CD14-positive monocyte (primary cell): ENCODE data around the gene RBM19. TPM values are rescaled to one million over a fixed set of nuclear protein-coding genes. Genes with fewer than 3 reads are reported as not detected.

Source experiments
- DNase-seq, 3 donors: peaks; one replicate each; pipeline ENCODE4 v3.0.0-alpha.2; 2011 to 2022
- H2AFZ ChIP-seq: 2 replicates; pipeline ENCODE4 v1.6.0; 2012; ENCODE audit warnings: mild to moderate bottlenecking, low read depth, low read length, inconsistent platforms; ENCODE audit not compliant: insufficient read depth, poor library complexity, severe bottlenecking
- H3K27ac ChIP-seq, 2 donors: 1 replicate in 1 of 2; 2 replicates in 1 of 2; pipeline ENCODE4 v1.5.1; 2012 to 2013; ENCODE audit warnings: low read length in 2 of 2, control low read depth in 1 of 2, inconsistent platforms in 1 of 2, low read depth in 1 of 2, mild to moderate bottlenecking in 1 of 2
- H3K27me3 ChIP-seq, 2 donors: one replicate each; pipeline versions ENCODE4 v1.6.0 to v1.6.1; 2011 to 2013; ENCODE audit warnings: low read length in 2 of 2; ENCODE audit not compliant: control insufficient read depth in 2 of 2, insufficient read depth in 2 of 2
- H3K36me3 ChIP-seq, 2 donors: replicated peaks in 1 of 2; 1 replicate in 1 of 2; 2 replicates in 1 of 2; pipeline versions ENCODE4 v1.5.1 to v1.6.1; 2012 to 2013; ENCODE audit warnings: low read length in 2 of 2, control low read depth in 1 of 2, inconsistent platforms in 1 of 2, mild to moderate bottlenecking in 1 of 2; ENCODE audit not compliant: insufficient read depth in 2 of 2, control insufficient read depth in 1 of 2
- H3K4me1 ChIP-seq, 2 donors: 1 replicate in 1 of 2; 2 replicates in 1 of 2; pipeline versions ENCODE4 v1.5.1 to v1.6.1; 2012 to 2013; ENCODE audit warnings: low read length in 2 of 2, control low read depth in 1 of 2, inconsistent platforms in 1 of 2, mild to moderate bottlenecking in 1 of 2, moderate library complexity in 1 of 2; ENCODE audit not compliant: insufficient read depth in 2 of 2, control insufficient read depth in 1 of 2
- H3K4me2 ChIP-seq: replicated peaks from 2 replicates; pipeline ENCODE3; 2012; ENCODE audit warnings: low read length, moderate library complexity, mild to moderate bottlenecking; ENCODE audit not compliant: poor library complexity, severe bottlenecking; ENCODE audit errors: extremely low read depth
- H3K4me3 ChIP-seq, 3 experiments: fragments of 200-600 bp in 1 of 3; sonication (generic) in 1 of 3; replicated peaks in 1 of 3; 1 replicate in 2 of 3; 2 replicates in 1 of 3; pipeline ENCODE4 v1.5.1; 2011 to 2013; ENCODE audit warnings: low read length in 3 of 3, mild to moderate bottlenecking in 3 of 3, control low read depth in 2 of 3, low read depth in 2 of 3, inconsistent platforms in 1 of 3, moderate library complexity in 1 of 3
- H3K79me2 ChIP-seq: 2 replicates; pipeline ENCODE4 v1.6.0; 2012; ENCODE audit warnings: mild to moderate bottlenecking, control low read depth, inconsistent platforms, low read length, moderate library complexity; ENCODE audit not compliant: insufficient read depth
- H3K9ac ChIP-seq: 2 replicates; pipeline ENCODE4 v1.6.0; 2017; ENCODE audit warnings: low read length, mild to moderate bottlenecking; ENCODE audit not compliant: insufficient read depth, poor library complexity, severe bottlenecking
- H3K9me3 ChIP-seq, 2 donors: replicated peaks in 1 of 2; 1 replicate in 1 of 2; 2 replicates in 1 of 2; pipeline versions ENCODE4 v1.5.1 to v1.6.1; 2012 to 2013; ENCODE audit warnings: low read length in 2 of 2, control low read depth in 1 of 2; ENCODE audit not compliant: control insufficient read depth in 1 of 2, insufficient read depth in 1 of 2
- H4K20me1 ChIP-seq: 2 replicates; pipeline ENCODE4 v1.6.0; 2012; ENCODE audit warnings: mild to moderate bottlenecking, low read length, control low read depth, moderate library complexity; ENCODE audit not compliant: insufficient read depth
- H3K27ac Mint-ChIP-seq, 7 donors: one replicate each; pipeline ENCODE4 v1.8.0; 2020; ENCODE audit warnings: mild to moderate bottlenecking in 7 of 7, mixed read lengths in 7 of 7, moderate library complexity in 6 of 7, inconsistent platforms in 2 of 7
- H3K27me3 Mint-ChIP-seq, 3 donors: one replicate each; pipeline ENCODE4 v1.8.0; 2021 to 2022; ENCODE audit warnings: low read depth in 3 of 3, mild to moderate bottlenecking in 3 of 3, mixed read lengths in 3 of 3, moderate library complexity in 3 of 3, inconsistent platforms in 1 of 3
- H3K36me3 Mint-ChIP-seq, 2 donors: one replicate each; pipeline ENCODE4 v1.8.0; 2020; ENCODE audit warnings: mixed read lengths in 2 of 2, inconsistent platforms in 1 of 2, mild to moderate bottlenecking in 1 of 2
- H3K4me1 Mint-ChIP-seq: one replicate; pipeline ENCODE4 v1.8.0; 2020; ENCODE audit warnings: mild to moderate bottlenecking, mixed read lengths
- H3K4me3 Mint-ChIP-seq, 2 donors: one replicate each; pipeline ENCODE4 v1.8.0; 2020; ENCODE audit warnings: mild to moderate bottlenecking in 2 of 2, mixed read lengths in 2 of 2, moderate library complexity in 1 of 2
- H3K9me3 Mint-ChIP-seq, 7 donors: one replicate each; pipeline ENCODE4 v1.8.0; 2020 to 2022; ENCODE audit warnings: mixed read lengths in 7 of 7, mild to moderate bottlenecking in 6 of 7, moderate library complexity in 6 of 7, inconsistent platforms in 2 of 7
- WGBS: methylation state at CpG from one replicate; pipeline ENCODE4 v1.1.5; 2013; ENCODE audit warnings: missing lambda C conversion rate; ENCODE audit not compliant: insufficient coverage; 5-methylcytosine and 5-hydroxymethylcytosine counted together
- intact Hi-C, 2 donors: fragments of 100-400 bp; cut with micrococcal nuclease; formaldehyde crosslinking; loops; one replicate each; pipeline versions ENCODE4 v1.15.0 to v1.15.1; 2023
- polyA plus RNA-seq, 3 donors: library from polyadenylated mRNA; depleted of rRNA in 1 of 3; unstranded in 2 of 3; stranded (reverse) in 1 of 3; fragments of 300-500 nt in 2 of 3; fragments of >200 nt in 1 of 3; fragmentation: Illumina TruSeq in 2 of 3; gene quantifications; 1 replicate in 2 of 3; 2 replicates in 1 of 3; pipeline ENCODE4 v1.2.3, GENCODE V29; 2012 to 2021
- TF ChIP-seq, protein P1 (sequence below): fragments of 200-600 bp; IDR thresholded peaks from one replicate; pipeline ENCODE4 v1.8.0; 2022; ENCODE audit warnings: antibody characterized with exemption, mild to moderate bottlenecking

RBM19 gene
- polyA plus RNA-seq, 3 donors, result 2.1 to 30.4 (median 2.2) TPM

DNA sequence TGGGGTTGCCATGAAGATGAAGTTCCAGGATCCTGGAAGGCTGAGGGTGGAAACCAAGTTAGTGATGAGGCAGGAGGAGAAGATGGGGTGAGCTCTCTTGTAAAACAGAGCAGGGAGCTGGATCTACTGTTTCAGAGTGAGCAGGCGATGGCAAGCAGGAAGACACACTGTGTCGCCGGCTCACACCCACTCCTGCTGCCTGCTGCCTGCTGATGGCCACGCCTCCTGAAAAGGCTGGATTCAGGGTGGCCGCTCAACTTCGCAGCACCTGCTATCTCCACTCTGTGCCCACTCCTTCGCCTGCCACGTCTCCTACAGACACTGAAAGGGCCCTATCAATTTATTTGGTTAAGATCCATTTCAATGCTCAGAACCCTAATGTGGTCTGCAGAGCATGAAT, 96.1 kb downstream of the RBM19 start:
- H3K9me3 ChIP-seq, result no peaks in the 10 kb centered on the region
- H3K27me3 ChIP-seq, result no peaks in the 10 kb centered on the region
- no peak overlapping the region for H3K9ac ChIP-seq
- TF ChIP-seq, protein P1, sequence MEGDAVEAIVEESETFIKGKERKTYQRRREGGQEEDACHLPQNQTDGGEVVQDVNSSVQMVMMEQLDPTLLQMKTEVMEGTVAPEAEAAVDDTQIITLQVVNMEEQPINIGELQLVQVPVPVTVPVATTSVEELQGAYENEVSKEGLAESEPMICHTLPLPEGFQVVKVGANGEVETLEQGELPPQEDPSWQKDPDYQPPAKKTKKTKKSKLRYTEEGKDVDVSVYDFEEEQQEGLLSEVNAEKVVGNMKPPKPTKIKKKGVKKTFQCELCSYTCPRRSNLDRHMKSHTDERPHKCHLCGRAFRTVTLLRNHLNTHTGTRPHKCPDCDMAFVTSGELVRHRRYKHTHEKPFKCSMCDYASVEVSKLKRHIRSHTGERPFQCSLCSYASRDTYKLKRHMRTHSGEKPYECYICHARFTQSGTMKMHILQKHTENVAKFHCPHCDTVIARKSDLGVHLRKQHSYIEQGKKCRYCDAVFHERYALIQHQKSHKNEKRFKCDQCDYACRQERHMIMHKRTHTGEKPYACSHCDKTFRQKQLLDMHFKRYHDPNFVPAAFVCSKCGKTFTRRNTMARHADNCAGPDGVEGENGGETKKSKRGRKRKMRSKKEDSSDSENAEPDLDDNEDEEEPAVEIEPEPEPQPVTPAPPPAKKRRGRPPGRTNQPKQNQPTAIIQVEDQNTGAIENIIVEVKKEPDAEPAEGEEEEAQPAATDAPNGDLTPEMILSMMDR, result no peak
- Mint-ChIP-seq H3K27ac (peak overlapping the region in 2 of 7 donors; percentile 30 to 59), H3K9me3 (peaks cover 0 to 2% (median 0%) of the 10 kb centered on the region in 7 donors), H3K27me3 (no peaks in the 10 kb centered on the region), H3K4me3 (no peak overlapping the region), H3K4me1 (no peaks in the 10 kb centered on the region), H3K36me3 (peaks cover 25 to 29% of the 10 kb centered on the region in 2 donors)
- H3K4me2 ChIP-seq, result no peak overlapping the region
- H3K36me3 ChIP-seq, result peaks cover 3 to 8% of the 10 kb centered on the region in 2 donors
- H3K79me2 ChIP-seq, result no peaks in the 10 kb centered on the region
- H4K20me1 ChIP-seq, result no peaks in the 10 kb centered on the region
- intact Hi-C loops, result no loop called here
- DNase-seq, result no peak
- H2AFZ ChIP-seq, result no peak overlapping the region
- WGBS, result 95% methylated on average over 8 of the region's 8 CpGs
- H3K4me3 ChIP-seq, result no peak overlapping the region
- H3K27ac ChIP-seq, result no peak overlapping the region
- H3K4me1 ChIP-seq, result no peaks in the 10 kb centered on the region

DNA sequence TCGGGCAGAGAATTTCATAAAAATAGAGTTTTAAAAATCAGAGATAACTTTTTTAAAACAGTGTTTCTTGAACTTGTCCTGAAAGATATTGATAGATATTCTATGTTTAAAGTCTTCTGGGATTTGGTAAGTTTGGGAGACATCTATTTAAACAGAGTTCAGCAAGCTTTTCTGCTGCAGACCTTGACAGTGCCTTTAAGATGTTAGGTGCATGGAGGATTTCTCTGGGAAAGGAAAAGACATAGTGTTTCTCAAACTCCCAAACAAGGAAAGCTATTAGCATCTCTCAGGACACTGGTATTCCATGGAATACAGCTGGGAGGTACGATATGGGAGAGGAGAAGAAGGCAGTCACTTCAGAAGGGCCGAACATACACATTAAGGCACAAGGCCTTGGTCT, 97.8 kb downstream of the RBM19 start:
- Histone ChIP-seq H3K36me3 (no peaks in the 10 kb centered on the region), H3K9me3 (no peaks in the 10 kb centered on the region), H3K4me3 (no peak overlapping the region), H3K4me2 (no peak overlapping the region), H2AFZ (no peak overlapping the region), H3K27ac (no peak overlapping the region), H3K9ac (no peak overlapping the region), H3K4me1 (peaks cover 1 to 2% of the 10 kb centered on the region in 2 donors), H3K27me3 (no peaks in the 10 kb centered on the region), H3K79me2 (no peaks in the 10 kb centered on the region), H4K20me1 (no peaks in the 10 kb centered on the region)
- Mint-ChIP-seq H3K4me3 (no peak overlapping the region), H3K27me3 (no peaks in the 10 kb centered on the region), H3K27ac (no peak overlapping the region), H3K9me3 (no peaks in the 10 kb centered on the region), H3K36me3 (peaks cover 18 to 19% of the 10 kb centered on the region in 2 donors), H3K4me1 (peaks cover 7% of the 10 kb centered on the region)
- intact Hi-C loops, result no loop called here
- no CpG with 5 or more reads among the region's 3 CpGs for WGBS
- no peak for DNase-seq
- TF ChIP-seq, protein P1, result no peak
